Activated T-helper 17 cell treated with anti-CD3 and anti-CD28 coated beads, Interleukin-2, amount 50 U/mL, for 72 hours (primary cell): Measurements from ENCODE around the gene PLB1. TPM values are rescaled to one million over a fixed set of nuclear protein-coding genes. Genes with fewer than 3 reads are reported as not detected.
A peak's percentile ranks its signal among the peaks of the same experiment; 100 is the strongest.

Experiments
- ATAC-seq: fragments of 150-1000 bp; cut with Tn5 transposase; replicated peaks from 2 replicates; pipeline ENCODE4 v1.10.0; 2021; ENCODE audit warnings: mild to moderate bottlenecking, moderate library complexity
- H3K27ac Mint-ChIP-seq: one replicate; pipeline ENCODE4 v1.8.0; 2022; ENCODE audit warnings: mixed read lengths
- H3K27me3 Mint-ChIP-seq: one replicate; pipeline ENCODE4 v1.8.0; 2022; ENCODE audit warnings: mixed read lengths
- H3K36me3 Mint-ChIP-seq: one replicate; pipeline ENCODE4 v1.8.0; 2022; ENCODE audit warnings: low read depth, mild to moderate bottlenecking, mixed read lengths
- H3K4me1 Mint-ChIP-seq: one replicate; pipeline ENCODE4 v1.8.0; 2022; ENCODE audit warnings: mixed read lengths
- H3K4me3 Mint-ChIP-seq: one replicate; pipeline ENCODE4 v1.8.0; 2022; ENCODE audit warnings: mild to moderate bottlenecking, mixed read lengths
- H3K9me3 Mint-ChIP-seq: one replicate; pipeline ENCODE4 v1.8.0; 2022; ENCODE audit warnings: mixed read lengths
- total RNA-seq, 2 donors: library from RNA; stranded (reverse); gene quantifications; one replicate each; pipeline ENCODE4 v1.2.3, GENCODE V29; 2022

Gene PLB1
- total RNA-seq, 2 donors from 2014 or later, result 0.61 to 0.90 TPM

GRCh38 chr2:28624436-28624792 is 128.6 kb downstream of the PLB1 start:
- H3K4me3 Mint-ChIP-seq, result peak overlapping the region; percentile 85
- no peaks in the 10 kb centered on the region for H3K9me3 Mint-ChIP-seq
- no peaks in the 10 kb centered on the region for H3K27me3 Mint-ChIP-seq
- peak overlapping the region; percentile 98 for H3K27ac Mint-ChIP-seq
- H3K36me3 Mint-ChIP-seq, result peaks cover 4% of the 10 kb centered on the region
- H3K4me1 Mint-ChIP-seq, result peaks cover 52% of the 10 kb centered on the region
- ATAC-seq, result no peak

DNA sequence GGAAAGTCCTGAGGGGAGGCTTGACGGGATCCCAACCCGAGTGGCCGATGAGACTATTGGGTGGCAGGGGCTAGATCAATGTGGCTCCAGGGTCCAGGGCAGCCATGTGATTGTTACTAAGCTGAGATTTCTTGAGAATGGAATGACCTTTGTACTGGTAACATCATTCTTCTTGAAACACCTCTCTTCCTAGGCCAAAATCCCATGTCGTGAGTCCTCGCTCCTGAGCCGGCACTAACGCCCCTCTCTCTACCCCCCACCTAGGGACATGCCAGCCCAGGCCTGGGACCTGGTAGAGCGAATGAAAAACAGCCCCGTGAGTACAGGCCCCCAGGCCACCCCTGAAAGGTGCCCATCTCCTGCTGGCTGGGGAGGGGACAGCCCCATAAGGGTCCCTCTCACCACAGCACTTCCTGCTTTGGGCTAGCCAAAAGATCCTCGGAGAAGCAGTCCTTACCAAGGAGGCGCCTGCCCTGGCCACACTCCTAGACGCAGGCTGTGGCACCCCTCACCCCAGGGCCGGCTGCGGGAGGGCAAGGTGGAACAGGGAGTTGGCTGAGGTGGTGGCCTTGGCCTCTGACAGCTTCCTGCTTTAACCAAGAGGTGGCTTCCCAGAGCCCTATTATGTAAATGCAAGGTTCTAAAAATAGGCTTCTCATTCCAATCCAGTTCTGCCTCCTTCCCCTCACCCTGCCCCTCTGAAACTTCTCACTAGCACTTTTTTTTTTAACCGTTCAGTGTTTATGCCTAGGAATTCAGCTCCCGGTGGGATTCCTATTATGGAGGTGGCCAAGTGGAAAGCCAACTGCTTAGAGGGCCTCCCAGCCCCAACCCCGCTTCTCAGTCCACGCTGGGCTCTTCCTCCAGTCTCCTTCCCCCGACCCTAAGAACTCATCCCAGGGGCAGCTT is 129.2 kb downstream of the PLB1 start:
- peaks cover 46% of the 10 kb centered on the region for H3K4me1 Mint-ChIP-seq
- no peaks in the 10 kb centered on the region for H3K27me3 Mint-ChIP-seq
- no peaks in the 10 kb centered on the region for H3K9me3 Mint-ChIP-seq
- peak; percentile 79 for ATAC-seq
- H3K4me3 Mint-ChIP-seq, result peak overlapping the region; percentile 85
- H3K27ac Mint-ChIP-seq, result peak overlapping the region; percentile 98
- peaks cover 4% of the 10 kb centered on the region for H3K36me3 Mint-ChIP-seq

DNA sequence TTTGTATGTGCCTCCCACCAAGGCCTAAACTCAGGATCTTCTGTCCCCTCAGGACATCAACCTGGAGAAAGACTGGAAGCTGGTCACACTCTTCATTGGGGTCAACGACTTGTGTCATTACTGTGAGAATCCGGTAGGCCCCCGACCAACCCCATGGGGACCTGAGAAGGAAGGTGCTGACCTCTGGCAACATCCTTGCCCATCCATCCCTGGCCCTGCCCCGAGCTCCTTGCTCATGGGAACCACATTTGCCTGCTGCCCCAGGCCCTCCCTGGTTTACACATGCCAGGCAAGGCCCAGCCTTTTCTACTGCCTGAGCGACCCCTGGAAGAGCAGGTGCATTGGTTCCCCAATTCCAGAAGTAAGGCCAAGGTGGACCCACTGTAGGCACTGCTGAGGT is 130.5 kb downstream of the PLB1 start:
- Mint-ChIP-seq H3K9me3 (no peaks in the 10 kb centered on the region), H3K27ac (peak overlapping the region; percentile 46), H3K36me3 (peaks cover 4% of the 10 kb centered on the region), H3K27me3 (no peaks in the 10 kb centered on the region), H3K4me3 (peak overlapping the region; percentile 85), H3K4me1 (peaks cover 36% of the 10 kb centered on the region)
- no peak for ATAC-seq

DNA sequence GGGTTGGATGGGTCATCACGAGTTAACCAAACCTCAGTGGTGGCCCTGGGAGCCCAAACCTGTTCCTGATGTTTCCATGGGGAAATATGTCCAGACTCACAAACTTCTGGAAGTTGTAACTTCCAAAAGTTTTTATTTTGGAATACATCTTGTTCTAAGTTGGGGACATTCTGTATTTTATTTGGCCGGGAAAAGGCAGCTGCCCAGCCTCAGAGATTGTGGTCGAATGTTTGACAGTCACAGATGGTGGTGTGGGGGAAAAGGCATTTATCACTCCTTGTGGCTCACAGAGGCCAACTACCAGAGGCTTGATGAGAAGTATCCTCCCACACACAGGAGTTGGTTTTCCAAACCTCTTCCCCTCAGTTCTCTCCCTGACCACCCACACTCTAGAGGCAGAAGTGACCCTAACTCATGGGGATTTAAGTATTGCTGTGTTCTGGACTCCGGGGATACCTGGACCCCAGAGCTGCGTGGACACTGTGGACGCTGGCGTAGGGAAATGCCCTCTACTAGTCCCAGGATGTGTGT is 131.1 kb downstream of the PLB1 start:
- peaks cover 4% of the 10 kb centered on the region for H3K36me3 Mint-ChIP-seq
- H3K27ac Mint-ChIP-seq, result peak overlapping the region; percentile 46
- no peak for ATAC-seq
- peaks cover 31% of the 10 kb centered on the region for H3K4me1 Mint-ChIP-seq
- no peaks in the 10 kb centered on the region for H3K27me3 Mint-ChIP-seq
- H3K4me3 Mint-ChIP-seq, result peak overlapping the region; percentile 85
- no peaks in the 10 kb centered on the region for H3K9me3 Mint-ChIP-seq

DNA sequence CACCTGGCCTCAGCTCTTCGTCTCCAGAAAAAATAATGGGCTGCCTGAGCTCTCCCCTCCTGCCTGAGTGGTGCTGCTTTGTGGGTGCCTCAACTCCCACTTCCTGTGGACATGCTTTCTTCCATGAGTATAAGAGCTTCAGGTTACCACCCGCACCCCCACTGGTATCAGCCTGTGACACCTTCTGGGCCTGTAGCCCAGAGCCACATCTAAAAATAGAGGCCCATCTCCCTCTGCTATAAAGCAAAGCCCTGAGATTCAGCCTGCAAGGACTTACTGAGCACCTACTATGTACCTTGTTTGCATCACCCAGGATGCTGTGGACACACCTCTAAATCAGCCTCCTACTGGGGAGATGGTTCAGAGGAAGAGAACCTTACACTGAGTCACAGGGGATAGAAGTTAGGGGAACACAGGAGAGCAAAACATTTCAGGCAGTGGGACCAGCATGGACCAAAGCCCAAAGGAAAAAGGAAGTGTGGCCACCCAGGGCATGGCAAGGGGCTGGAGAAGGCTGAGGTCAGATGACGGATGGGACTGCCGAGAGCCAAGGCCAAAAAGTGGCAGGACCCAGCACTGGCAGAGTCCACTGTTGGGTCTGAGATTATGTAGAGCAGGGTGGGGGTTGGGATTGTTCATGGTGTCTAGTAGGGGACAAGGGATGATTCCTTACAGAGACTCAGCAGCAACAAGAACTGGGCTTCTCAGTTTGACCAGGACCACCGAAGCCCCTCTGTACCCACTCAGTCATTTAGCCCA is 132.0 kb downstream of the PLB1 start:
- Mint-ChIP-seq H3K4me1 (peaks cover 25% of the 10 kb centered on the region), H3K27me3 (no peaks in the 10 kb centered on the region), H3K9me3 (no peaks in the 10 kb centered on the region), H3K36me3 (peaks cover 4% of the 10 kb centered on the region), H3K27ac (peak overlapping the region; percentile 46), H3K4me3 (peak overlapping the region; percentile 85)
- no peak for ATAC-seq

DNA sequence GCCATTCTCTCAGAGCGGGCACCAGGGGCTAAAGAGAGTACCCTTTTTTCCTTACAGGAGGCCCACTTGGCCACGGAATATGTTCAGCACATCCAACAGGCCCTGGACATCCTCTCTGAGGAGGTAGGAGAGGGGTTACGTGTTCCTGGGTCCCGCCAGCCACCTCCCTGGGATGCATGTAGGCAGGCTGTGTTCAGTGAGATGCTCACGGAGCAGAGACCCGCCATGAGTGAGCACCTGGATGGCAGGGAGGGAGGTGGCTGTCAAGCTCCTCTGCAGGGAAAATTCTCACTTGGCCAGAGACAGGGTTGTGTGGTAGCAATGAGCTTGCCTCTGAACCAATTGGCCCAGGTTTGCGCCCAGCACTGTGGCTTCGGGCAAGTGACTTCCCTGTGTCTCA is 132.6 kb downstream of the PLB1 start:
- no peak for ATAC-seq
- H3K9me3 Mint-ChIP-seq, result no peaks in the 10 kb centered on the region
- H3K27ac Mint-ChIP-seq, result no peak overlapping the region

GRCh38 chr2:28628987-28629386 is 133.1 kb downstream of the PLB1 start:
- Mint-ChIP-seq H3K27me3 (no peaks in the 10 kb centered on the region), H3K9me3 (no peaks in the 10 kb centered on the region), H3K4me3 (no peak overlapping the region), H3K4me1 (peaks cover 21% of the 10 kb centered on the region), H3K36me3 (peaks cover 4% of the 10 kb centered on the region), H3K27ac (no peak overlapping the region)
- no peak for ATAC-seq

More for the DNA sequence above, 132.6 kb downstream of the PLB1 start:
- Mint-ChIP-seq H3K36me3 (peaks cover 4% of the 10 kb centered on the region), H3K4me1 (peaks cover 21% of the 10 kb centered on the region), H3K4me3 (no peak overlapping the region), H3K27me3 (no peaks in the 10 kb centered on the region)

DNA sequence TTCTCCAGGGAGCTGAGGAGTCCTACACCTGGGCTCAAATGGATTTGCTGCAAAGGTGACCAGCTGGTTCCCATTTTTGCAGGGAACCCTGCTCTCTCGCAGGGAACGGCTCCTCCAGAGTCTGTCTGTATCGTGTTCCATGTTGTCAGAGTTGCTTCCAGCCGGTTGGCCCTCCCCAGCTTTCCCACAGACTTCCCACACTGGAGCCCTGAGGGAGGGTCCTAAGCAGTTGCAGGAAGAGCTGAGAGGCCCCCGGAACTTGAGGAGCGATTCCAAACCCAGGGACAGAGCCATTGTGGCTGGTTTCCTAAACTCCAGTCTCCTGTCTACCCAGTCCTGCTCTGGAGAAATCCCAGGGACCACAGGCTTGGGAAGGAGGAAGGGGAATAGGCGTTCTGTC is 134.1 kb downstream of the PLB1 start:
- Mint-ChIP-seq H3K9me3 (no peaks in the 10 kb centered on the region), H3K27ac (no peak overlapping the region), H3K36me3 (peaks cover 3% of the 10 kb centered on the region), H3K4me1 (peaks cover 12% of the 10 kb centered on the region), H3K4me3 (no peak overlapping the region), H3K27me3 (no peaks in the 10 kb centered on the region)
- no peak for ATAC-seq

- ATAC-seq, result no peak
- Mint-ChIP-seq H3K9me3 (no peaks in the 10 kb centered on the region), H3K27me3 (no peaks in the 10 kb centered on the region), H3K4me1 (peaks cover 9% of the 10 kb centered on the region), H3K36me3 (no peaks in the 10 kb centered on the region), H3K4me3 (no peak overlapping the region), H3K27ac (no peak overlapping the region)
Measured at GRCh38 chr2:28630341-28630740, 134.5 kb downstream of the PLB1 start.

GRCh38 chr2:28631514-28632206 is 135.8 kb downstream of the PLB1 start:
- no peak overlapping the region for H3K4me3 Mint-ChIP-seq
- H3K27ac Mint-ChIP-seq, result peak overlapping the region; percentile 4
- H3K27me3 Mint-ChIP-seq, result no peaks in the 10 kb centered on the region

DNA sequence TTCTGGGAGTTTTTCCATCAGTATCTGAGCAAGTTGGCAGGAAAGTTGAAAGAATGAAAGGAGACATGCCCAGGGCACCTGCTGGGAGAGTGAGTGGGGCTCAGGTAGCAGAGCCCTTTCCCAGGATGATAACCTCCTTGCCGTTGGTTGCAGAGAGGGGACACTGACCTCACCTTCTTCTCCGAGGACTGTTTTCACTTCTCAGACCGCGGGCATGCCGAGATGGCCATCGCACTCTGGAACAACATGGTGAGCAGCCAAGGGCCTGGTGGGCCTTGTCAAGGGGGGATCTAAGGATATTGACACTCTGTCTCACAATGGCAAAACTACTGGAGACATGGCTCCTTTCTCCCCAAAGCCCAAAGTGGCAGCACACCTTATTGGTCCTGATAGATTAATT is 136.9 kb downstream of the PLB1 start:
- ATAC-seq, result no peak
- H3K27me3 Mint-ChIP-seq, result no peaks in the 10 kb centered on the region
- no peaks in the 10 kb centered on the region for H3K36me3 Mint-ChIP-seq
- no peak overlapping the region for H3K27ac Mint-ChIP-seq
- H3K4me3 Mint-ChIP-seq, result no peak overlapping the region
- H3K9me3 Mint-ChIP-seq, result no peaks in the 10 kb centered on the region
- peaks cover 5% of the 10 kb centered on the region for H3K4me1 Mint-ChIP-seq

More at GRCh38 chr2:28631514-28632206, 135.8 kb downstream of the PLB1 start:
- Mint-ChIP-seq H3K36me3 (no peaks in the 10 kb centered on the region), H3K4me1 (peaks cover 9% of the 10 kb centered on the region), H3K9me3 (no peaks in the 10 kb centered on the region)
- no peak for ATAC-seq

GRCh38 chr2:28633204-28633603 is 137.3 kb downstream of the PLB1 start:
- Mint-ChIP-seq H3K4me3 (no peak overlapping the region), H3K4me1 (peaks cover 7% of the 10 kb centered on the region), H3K27me3 (no peaks in the 10 kb centered on the region), H3K9me3 (no peaks in the 10 kb centered on the region), H3K27ac (no peak overlapping the region), H3K36me3 (no peaks in the 10 kb centered on the region)
- ATAC-seq, result no peak

GRCh38 chr2:28633746-28634145 is 137.9 kb downstream of the PLB1 start:
- ATAC-seq, result no peak
- H3K36me3 Mint-ChIP-seq, result no peaks in the 10 kb centered on the region
- H3K4me1 Mint-ChIP-seq, result peaks cover 11% of the 10 kb centered on the region
- no peaks in the 10 kb centered on the region for H3K9me3 Mint-ChIP-seq
- H3K27ac Mint-ChIP-seq, result no peak overlapping the region
- H3K4me3 Mint-ChIP-seq, result no peak overlapping the region
- H3K27me3 Mint-ChIP-seq, result no peaks in the 10 kb centered on the region

DNA sequence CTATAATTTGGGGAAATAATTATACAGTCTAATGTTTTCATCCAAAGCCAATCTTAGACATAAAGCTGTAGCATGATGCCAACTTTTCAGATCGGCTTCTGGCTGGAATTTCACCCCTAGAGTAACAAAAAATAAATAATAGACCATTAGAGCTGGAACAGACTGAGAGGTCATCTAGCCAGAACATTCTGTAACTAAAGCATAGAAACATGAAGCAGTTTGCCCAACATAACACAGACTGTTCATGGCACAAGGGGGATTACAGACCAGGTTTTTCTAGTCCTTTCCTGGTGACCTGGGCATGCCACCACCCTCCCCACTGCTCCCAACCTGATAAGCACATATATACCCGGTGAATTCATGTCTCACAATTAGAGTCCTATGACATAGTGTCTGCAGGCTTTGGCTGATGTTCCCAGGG is 139.3 kb downstream of the PLB1 start:
- no peaks in the 10 kb centered on the region for H3K36me3 Mint-ChIP-seq
- H3K27me3 Mint-ChIP-seq, result no peaks in the 10 kb centered on the region
- H3K9me3 Mint-ChIP-seq, result no peaks in the 10 kb centered on the region
- ATAC-seq, result no peak
- H3K27ac Mint-ChIP-seq, result no peak overlapping the region
- H3K4me1 Mint-ChIP-seq, result peaks cover 16% of the 10 kb centered on the region
- H3K4me3 Mint-ChIP-seq, result no peak overlapping the region
